H9 (cell line): Measurements from ENCODE around the gene MARCHF9. TPM values are rescaled to one million over a fixed set of nuclear protein-coding genes. Genes with fewer than 3 reads are reported as not detected.

Experiments used
- DNase-seq: peaks from one replicate; pipeline ENCODE4 v3.0.0-alpha.2; 2017
- H2AFZ ChIP-seq: one replicate; pipeline ENCODE4 v1.6.1; 2013; ENCODE audit warnings: mild to moderate bottlenecking, low read length, control low read depth, moderate library complexity
- H2AK5ac ChIP-seq: 2 replicates; pipeline ENCODE4 v1.6.1; 2013; ENCODE audit warnings: low read length, control low read depth, mixed read lengths; ENCODE audit not compliant: insufficient read length
- H2BK120ac ChIP-seq: one replicate; pipeline ENCODE4 v1.6.1; 2013; ENCODE audit warnings: low read depth, mild to moderate bottlenecking, low read length, control low read depth, inconsistent platforms; ENCODE audit not compliant: poor library complexity, severe bottlenecking
- H2BK12ac ChIP-seq: 2 replicates; pipeline ENCODE4 v1.6.1; 2013; ENCODE audit warnings: low read length, control low read depth, mixed read lengths, low read depth; ENCODE audit not compliant: insufficient read length
- H2BK15ac ChIP-seq: 2 replicates; pipeline ENCODE4 v1.6.1; 2013; ENCODE audit warnings: low read depth, low read length, control low read depth
- H2BK20ac ChIP-seq: one replicate; pipeline ENCODE4 v1.6.1; 2013; ENCODE audit warnings: low read depth, mild to moderate bottlenecking, low read length, control low read depth, inconsistent platforms; ENCODE audit not compliant: poor library complexity, severe bottlenecking
- H2BK5ac ChIP-seq: 2 replicates; pipeline ENCODE4 v1.6.1; 2013; ENCODE audit warnings: low read length, control low read depth, mixed read lengths; ENCODE audit not compliant: insufficient read length
- H3K14ac ChIP-seq: 2 replicates; pipeline ENCODE4 v1.6.1; 2013; ENCODE audit warnings: low read length, control low read depth; ENCODE audit not compliant: insufficient read depth
- H3K18ac ChIP-seq: 2 replicates; pipeline ENCODE4 v1.6.1; 2013; ENCODE audit warnings: low read depth, mild to moderate bottlenecking, mixed read lengths, low read length, control low read depth; ENCODE audit not compliant: insufficient read length
- H3K23ac ChIP-seq: 2 replicates; pipeline ENCODE4 v1.6.1; 2013; ENCODE audit warnings: low read length, control low read depth, mixed read lengths, low read depth; ENCODE audit not compliant: insufficient read length
- H3K23me2 ChIP-seq: 2 replicates; pipeline ENCODE4 v1.6.1; 2013; ENCODE audit warnings: low read depth, mild to moderate bottlenecking, mixed read lengths, low read length, control low read depth; ENCODE audit not compliant: insufficient read length, poor library complexity, severe bottlenecking
- H3K27ac ChIP-seq: 2 replicates; pipeline ENCODE4 v1.5.1; 2013; ENCODE audit warnings: low read length, control low read depth, mixed read lengths, low read depth; ENCODE audit not compliant: insufficient read length
- H3K27me3 ChIP-seq: 2 replicates; pipeline ENCODE4 v1.6.1; 2013; ENCODE audit warnings: low read length, control low read depth, inconsistent platforms; ENCODE audit not compliant: insufficient read depth
- H3K4ac ChIP-seq: 2 replicates; pipeline ENCODE4 v1.6.1; 2013; ENCODE audit warnings: low read depth, mild to moderate bottlenecking, control low read depth, inconsistent platforms, low read length, moderate library complexity
- H3K4me1 ChIP-seq: 2 replicates; pipeline ENCODE4 v1.6.1; 2013; ENCODE audit warnings: low read length, control low read depth, inconsistent platforms; ENCODE audit not compliant: insufficient read depth
- H3K4me2 ChIP-seq: 2 replicates; pipeline ENCODE4 v1.6.1; 2013; ENCODE audit warnings: low read length, control low read depth, mixed read lengths; ENCODE audit not compliant: insufficient read length, insufficient read depth
- H3K56ac ChIP-seq: 2 replicates; pipeline ENCODE4 v1.6.1; 2013; ENCODE audit warnings: low read depth, mild to moderate bottlenecking, mixed read lengths, low read length, control low read depth; ENCODE audit not compliant: insufficient read length
- H3K79me1 ChIP-seq: 2 replicates; pipeline ENCODE4 v1.6.1; 2013; ENCODE audit warnings: low read depth, mild to moderate bottlenecking, moderate library complexity, low read length, control low read depth, inconsistent platforms; ENCODE audit not compliant: insufficient read depth, poor library complexity, severe bottlenecking
- H3K79me2 ChIP-seq: 2 replicates; pipeline ENCODE4 v1.6.1; 2013; ENCODE audit warnings: low read length, control low read depth, inconsistent platforms; ENCODE audit not compliant: insufficient read depth
- H3K9ac ChIP-seq: 2 replicates; pipeline ENCODE4 v1.6.1; 2013; ENCODE audit warnings: low read length, control low read depth, mixed read lengths; ENCODE audit not compliant: insufficient read length; ENCODE audit errors: extremely low read depth
- H3K9me3 ChIP-seq: one replicate; pipeline ENCODE4 v1.6.1; 2013; ENCODE audit warnings: low read depth, low read length, inconsistent platforms; ENCODE audit not compliant: control insufficient read depth
- H3T11ph ChIP-seq: one replicate; pipeline ENCODE4 v1.6.1; 2013; ENCODE audit warnings: mild to moderate bottlenecking, low read length, control low read depth, inconsistent platforms
- H4K20me1 ChIP-seq: one replicate; pipeline ENCODE4 v1.6.1; 2013; ENCODE audit not compliant: control insufficient read depth, insufficient read length, insufficient read depth
- H4K5ac ChIP-seq: 2 replicates; pipeline ENCODE4 v1.6.1; 2013; ENCODE audit warnings: low read depth, mild to moderate bottlenecking, mixed read lengths, low read length, control low read depth; ENCODE audit not compliant: insufficient read length
- H4K8ac ChIP-seq: replicated peaks from 2 replicates; pipeline ENCODE4 v1.6.1; 2013; ENCODE audit warnings: low read length, control low read depth, mixed read lengths, low read depth; ENCODE audit not compliant: insufficient read length
- H4K91ac ChIP-seq: 2 replicates; pipeline ENCODE4 v1.6.1; 2013; ENCODE audit warnings: low read depth, mild to moderate bottlenecking, moderate library complexity, mixed read lengths, low read length, control low read depth; ENCODE audit not compliant: insufficient read length
- H3K27ac Mint-ChIP-seq, 3 experiments: 2 replicates in 2 of 3; 3 replicates in 1 of 3; pipeline ENCODE4 v1.8.0; 2020 to 2021; ENCODE audit warnings: mixed read lengths in 3 of 3, mild to moderate bottlenecking in 1 of 3, moderate library complexity in 1 of 3
- H3K27me3 Mint-ChIP-seq: 2 replicates; pipeline ENCODE4 v1.8.0; 2021; ENCODE audit warnings: low read depth, mild to moderate bottlenecking, moderate library complexity, mixed read lengths
- H3K36me3 Mint-ChIP-seq, 3 experiments: 2 replicates in 2 of 3; 3 replicates in 1 of 3; pipeline ENCODE4 v1.8.0; 2020 to 2021; ENCODE audit warnings: low read depth in 3 of 3, mixed read lengths in 3 of 3; ENCODE audit not compliant: insufficient read depth in 1 of 3
- H3K4me1 Mint-ChIP-seq, 2 experiments: 2 replicates each; pipeline ENCODE4 v1.8.0; 2020; ENCODE audit warnings: mixed read lengths in 2 of 2
- H3K4me3 Mint-ChIP-seq, 2 experiments: 2 replicates in 1 of 2; 3 replicates in 1 of 2; pipeline ENCODE4 v1.8.0; 2020 to 2021; ENCODE audit warnings: mild to moderate bottlenecking in 2 of 2, mixed read lengths in 2 of 2, moderate library complexity in 1 of 2
- H3K9me3 Mint-ChIP-seq, 2 experiments: 2 replicates in 1 of 2; 3 replicates in 1 of 2; pipeline ENCODE4 v1.8.0; 2020; ENCODE audit warnings: mild to moderate bottlenecking in 2 of 2, mixed read lengths in 2 of 2, moderate library complexity in 1 of 2
- WGBS: extraction: QIAGEN DNeasy Blood & Tissue Kit; methylation state at CpG from one replicate; pipeline ENCODE4 v1.1.7; 2013; ENCODE audit warnings: missing lambda C conversion rate, low lambda C conversion rate, mixed read lengths; ENCODE audit not compliant: insufficient read length; ENCODE audit errors: extremely low coverage; 5-methylcytosine and 5-hydroxymethylcytosine counted together
- total RNA-seq: library from RNA; stranded (reverse); gene quantifications from 2 replicates; pipeline ENCODE4 v1.2.1, GENCODE V29; 2021
- TF ChIP-seq, protein P1 (sequence below): fragments of 200-600 bp; sonication (generic); conservative IDR thresholded peaks from 3 replicates; pipeline ENCODE4 v1.8.0; 2021; ENCODE audit warnings: antibody characterized with exemption, mild to moderate bottlenecking

Gene MARCHF9
- total RNA-seq, 1 experiment from 2014 or later: 20.5 TPM

DNA sequence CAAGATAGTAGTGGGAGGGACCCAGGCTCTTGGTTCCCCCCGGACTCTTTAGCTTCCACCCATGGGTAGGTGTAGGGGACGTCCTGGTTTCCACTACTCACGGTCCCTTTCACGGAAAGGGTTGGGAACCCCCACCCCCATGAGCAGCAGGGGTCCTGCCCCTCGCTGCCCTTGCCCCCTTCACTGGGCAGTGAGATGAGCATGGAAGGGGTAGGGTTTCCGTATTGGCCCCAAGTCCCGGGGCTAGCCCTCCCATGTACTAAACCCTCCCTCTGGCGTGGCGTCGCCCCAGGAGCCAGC lies 29.1 kb upstream of the MARCHF9 start:
- H3K18ac ChIP-seq: no peak overlapping the region

More for the DNA sequence above, 29.1 kb upstream of the MARCHF9 start:
- H3T11ph ChIP-seq: no peak overlapping the region
- no peak overlapping the region for H3K23ac ChIP-seq
- no peak overlapping the region for H2AK5ac ChIP-seq
- peaks cover 74% of the 10 kb centered on the region for H3K27me3 Mint-ChIP-seq
- no peaks in the 10 kb centered on the region for H3K79me2 ChIP-seq
- WGBS: no CpG with 5 or more reads among the region's 10 CpGs
- peaks cover 0 to 9% (median 5%) of the 10 kb centered on the region in 3 experiments; a peak in 4 of 7 replicates for H3K36me3 Mint-ChIP-seq
- H3K56ac ChIP-seq: no peak overlapping the region
- no peak overlapping the region for H3K4ac ChIP-seq
- no peak overlapping the region for H2BK20ac ChIP-seq
- no peak overlapping the region for H2AFZ ChIP-seq
- H4K20me1 ChIP-seq: no peaks in the 10 kb centered on the region
- DNase-seq: no peak
- H2BK12ac ChIP-seq: no peak overlapping the region
- TF ChIP-seq, protein P1, sequence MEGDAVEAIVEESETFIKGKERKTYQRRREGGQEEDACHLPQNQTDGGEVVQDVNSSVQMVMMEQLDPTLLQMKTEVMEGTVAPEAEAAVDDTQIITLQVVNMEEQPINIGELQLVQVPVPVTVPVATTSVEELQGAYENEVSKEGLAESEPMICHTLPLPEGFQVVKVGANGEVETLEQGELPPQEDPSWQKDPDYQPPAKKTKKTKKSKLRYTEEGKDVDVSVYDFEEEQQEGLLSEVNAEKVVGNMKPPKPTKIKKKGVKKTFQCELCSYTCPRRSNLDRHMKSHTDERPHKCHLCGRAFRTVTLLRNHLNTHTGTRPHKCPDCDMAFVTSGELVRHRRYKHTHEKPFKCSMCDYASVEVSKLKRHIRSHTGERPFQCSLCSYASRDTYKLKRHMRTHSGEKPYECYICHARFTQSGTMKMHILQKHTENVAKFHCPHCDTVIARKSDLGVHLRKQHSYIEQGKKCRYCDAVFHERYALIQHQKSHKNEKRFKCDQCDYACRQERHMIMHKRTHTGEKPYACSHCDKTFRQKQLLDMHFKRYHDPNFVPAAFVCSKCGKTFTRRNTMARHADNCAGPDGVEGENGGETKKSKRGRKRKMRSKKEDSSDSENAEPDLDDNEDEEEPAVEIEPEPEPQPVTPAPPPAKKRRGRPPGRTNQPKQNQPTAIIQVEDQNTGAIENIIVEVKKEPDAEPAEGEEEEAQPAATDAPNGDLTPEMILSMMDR: no peak
- H3K4me1 ChIP-seq: no peaks in the 10 kb centered on the region; the same call in 1 of the 2 replicates
- no peak overlapping the region for H4K5ac ChIP-seq
- no peak overlapping the region for H3K27ac ChIP-seq
- no peak overlapping the region for H3K9ac ChIP-seq
- H3K79me1 ChIP-seq: no peaks in the 10 kb centered on the region
- no peak overlapping the region for H3K27ac Mint-ChIP-seq
- peak overlapping the region; percentile 78 to 92 for H3K4me3 Mint-ChIP-seq
- peaks cover 20% of the 10 kb centered on the region; the same call in 1 of the 2 replicates for H3K27me3 ChIP-seq
- peak overlapping the region; percentile 96 for H3K4me2 ChIP-seq
- no peaks in the 10 kb centered on the region for H3K9me3 ChIP-seq
- H3K4me1 Mint-ChIP-seq: peaks cover 12 to 17% of the 10 kb centered on the region in 2 experiments
- no peaks in the 10 kb centered on the region; a peak in 1 of 5 replicates for H3K9me3 Mint-ChIP-seq
- H3K23me2 ChIP-seq: peaks cover 14% of the 10 kb centered on the region
- H3K14ac ChIP-seq: no peak overlapping the region; the same call in 1 of the 2 replicates
- H2BK15ac ChIP-seq: no peak overlapping the region
- H2BK5ac ChIP-seq: no peak overlapping the region
- H4K8ac ChIP-seq: no peak overlapping the region
- H2BK120ac ChIP-seq: no peak overlapping the region
- no peak overlapping the region for H4K91ac ChIP-seq
